HepG2 (cell line): ENCODE measurements around the gene MIA2. TPM values are rescaled to one million over a fixed set of nuclear protein-coding genes. Genes with fewer than 3 reads are reported as not detected.

ENCODE experiments used
- ATAC-seq: fragments of 200-7000 bp; cut with Tn5 transposase; 3 replicates; pipeline ENCODE4 v1.9.1; 2020; ENCODE audit warnings: mild to moderate bottlenecking, moderate library complexity
- BruUV-seq: library from RNA; stranded (reverse); fragments of 400-500 nt; replicated peaks from 2 replicates; lab custom pipeline; 2021; lab: Mats Ljungman, UMichigan
- CTCF ChIA-PET: fragments of 300-600 bp; formaldehyde crosslinking; extraction: SDS; loops from one replicate; lab custom pipeline; 2021; ENCODE audit warnings: low total read pairs, inconsistent platforms, low intra/inter-chr PET ratio; lab: Yijun Ruan, JAX
- POLR2A ChIA-PET: fragments of 350-600 bp; sonication (Branson Sonifier 250); formaldehyde crosslinking; loops from one replicate; lab custom pipeline; 2020; ENCODE audit warnings: antibody characterized with exemption, inconsistent platforms; lab: Yijun Ruan, JAX
- DNase-seq: peaks from one replicate; pipeline ENCODE4 v3.0.0-alpha.2; 2015; ENCODE audit warnings: low spot score
- FAIRE-seq: peaks from 3 replicates; lab custom pipeline; 2011; peaks lifted over from hg19 to GRCh38; lab: Jason Lieb, UNC
- H2AFZ ChIP-seq: one replicate; pipeline ENCODE4 v1.6.1; 2011; ENCODE audit warnings: low read length, inconsistent platforms
- H3K27ac ChIP-seq: fragments of 300-600 bp; 3 replicates; pipeline ENCODE4 v1.8.0; 2011; ENCODE audit warnings: mixed run types, mild to moderate bottlenecking, mixed read lengths, low read length, inconsistent platforms; ENCODE audit not compliant: insufficient read depth; ENCODE audit errors: extremely low read length
- H3K27me3 ChIP-seq, 2 experiments: fragments of 200-600 bp in 1 of 2; 2 replicates in 1 of 2; 3 replicates in 1 of 2; pipeline versions ENCODE4 v1.6.0 to v1.8.0; 2011; ENCODE audit warnings: low read length in 2 of 2, mild to moderate bottlenecking in 2 of 2, moderate library complexity in 2 of 2, inconsistent platforms in 1 of 2; ENCODE audit not compliant: insufficient read depth in 2 of 2, control insufficient read depth in 1 of 2
- H3K36me3 ChIP-seq, 2 experiments: fragments of 200-600 bp in 1 of 2; replicated peaks in 1 of 2; 2 replicates in 1 of 2; 3 replicates in 1 of 2; pipeline versions ENCODE4 v1.5.1 to v1.8.0; 2011; ENCODE audit warnings: low read length in 2 of 2, inconsistent platforms in 1 of 2; ENCODE audit not compliant: insufficient read depth in 2 of 2, control insufficient read depth in 1 of 2
- H3K4me1 ChIP-seq: 2 replicates; pipeline ENCODE4 v1.5.1; 2012; ENCODE audit warnings: low read length, inconsistent platforms; ENCODE audit not compliant: insufficient read depth
- H3K4me2 ChIP-seq: 2 replicates; pipeline ENCODE4 v1.6.0; 2011; ENCODE audit warnings: low read depth, low read length, inconsistent platforms
- H3K4me3 ChIP-seq, 3 experiments: fragments of 200-600 bp in 1 of 3; sonication (generic), shearing (Covaris generic) in 1 of 3; replicated peaks in 1 of 3; 2 replicates each; pipeline ENCODE4 v1.5.1; 2011 to 2016; ENCODE audit warnings: low read length in 3 of 3, inconsistent platforms in 2 of 3, low read depth in 2 of 3, mild to moderate bottlenecking in 2 of 3, control low read depth in 1 of 3, mixed read lengths in 1 of 3; ENCODE audit not compliant: insufficient read depth in 1 of 3
- H3K79me2 ChIP-seq: one replicate; pipeline ENCODE4 v1.6.1; 2011; ENCODE audit warnings: low read length, inconsistent platforms; ENCODE audit not compliant: insufficient read depth
- H3K9ac ChIP-seq: 2 replicates; pipeline ENCODE4 v1.6.0; 2011; ENCODE audit warnings: mild to moderate bottlenecking, low read depth, low read length, inconsistent platforms; ENCODE audit not compliant: insufficient read depth
- H3K9me3 ChIP-seq: 2 replicates; pipeline ENCODE4 v1.5.1; 2012; ENCODE audit warnings: mild to moderate bottlenecking, low read length
- H4K20me1 ChIP-seq: 2 replicates; pipeline ENCODE4 v1.6.0; 2011; ENCODE audit warnings: inconsistent platforms, mild to moderate bottlenecking, low read length, moderate library complexity; ENCODE audit not compliant: insufficient read depth
- HNF4A ChIP-seq: sonication (generic); formaldehyde crosslinking; IDR thresholded peaks from 2 replicates; pipeline ENCODE4 v1.4.0; 2020; ENCODE audit warnings: missing genetic modification reagents
- HNRNPLL ChIP-seq: fragments of 200-400 bp; formaldehyde crosslinking; IDR thresholded peaks from 2 replicates; pipeline ENCODE4 v1.6.1; 2017; ENCODE audit warnings: mild to moderate bottlenecking, low read depth, low read length; ENCODE audit not compliant: poor library complexity, severe bottlenecking
- IRX3 ChIP-seq: sonication (generic); formaldehyde crosslinking; IDR thresholded peaks from 2 replicates; pipeline ENCODE4 v1.8.1; 2023; ENCODE audit warnings: mild to moderate bottlenecking, low read depth, missing genetic modification reagents, borderline replicate concordance
- MEIS1 ChIP-seq: sonication (generic); formaldehyde crosslinking; IDR thresholded peaks from 2 replicates; pipeline ENCODE4 v1.9.0; 2021; ENCODE audit warnings: mild to moderate bottlenecking, missing genetic modification reagents, moderate library complexity, borderline replicate concordance
- MEIS2 ChIP-seq: sonication (generic); formaldehyde crosslinking; IDR thresholded peaks from 2 replicates; pipeline ENCODE4 v1.9.0; 2021; ENCODE audit warnings: mild to moderate bottlenecking, missing genetic modification reagents
- RBM22 ChIP-seq: fragments of 200-400 bp; formaldehyde crosslinking; optimal IDR thresholded peaks from 2 replicates; pipeline ENCODE3; 2017; ENCODE audit warnings: mild to moderate bottlenecking, low read length, moderate library complexity
- TARDBP ChIP-seq: sonication (generic); formaldehyde crosslinking; IDR thresholded peaks from 2 replicates; pipeline ENCODE4 v1.8.0; 2022; ENCODE audit warnings: mild to moderate bottlenecking, missing genetic modification reagents
- ZFP36 ChIP-seq: fragments of 150-350 bp; IDR thresholded peaks from 2 replicates; pipeline ENCODE4 v1.6.1; 2018; ENCODE audit warnings: borderline replicate concordance, low read length, low read depth; ENCODE audit not compliant: partially characterized antibody
- ZNF10 ChIP-seq: sonication (generic); formaldehyde crosslinking; IDR thresholded peaks from 2 replicates; pipeline ENCODE4 v1.4.0; 2020; ENCODE audit warnings: mild to moderate bottlenecking, low read depth, missing genetic modification reagents, borderline replicate concordance
- ZNF274 ChIP-seq: sonication (generic); formaldehyde crosslinking; IDR thresholded peaks from 2 replicates; pipeline ENCODE4 v1.5.1; 2020; ENCODE audit warnings: mild to moderate bottlenecking, missing genetic modification reagents
- ZNF44 ChIP-seq: sonication (generic); formaldehyde crosslinking; IDR thresholded peaks from 2 replicates; pipeline ENCODE4 v1.5.1; 2020; ENCODE audit warnings: mild to moderate bottlenecking, missing genetic modification reagents
- WGBS: methylation state at CpG from one replicate; pipeline ENCODE4 v1.1.6; 2017; ENCODE audit warnings: low lambda C conversion rate; 5-methylcytosine and 5-hydroxymethylcytosine counted together
- in situ Hi-C: cut with HindIII; loops from 2 replicates; pipeline ENCODE4 v1.10.0; 2017; ENCODE audit warnings: low pct_unique_long_range_greater_than_20kb; ENCODE audit not compliant: extremely low pct_ligation_motif_present
- intact Hi-C: fragments of 100-400 bp; cut with micrococcal nuclease; formaldehyde crosslinking; loops from one replicate; pipeline ENCODE4 v1.10.0; 2022; ENCODE audit not compliant: unreplicated experiment
- polyA plus RNA-seq, 8 experiments: library from polyadenylated mRNA; depleted of rRNA in 3 of 8; stranded (reverse) in 7 of 8; unstranded in 1 of 8; fragments of >200 nt; fragmentation: Illumina TruSeq in 4 of 8; extraction: Trizol in 4 of 8; gene quantifications; 2 replicates each; pipeline versions ENCODE4 v1.2.1 to v1.2.3, GENCODE V29; 2011 to 2016; ENCODE audit warnings: low read depth in 4 of 8, missing spikeins in 1 of 8, mixed read lengths in 1 of 8; ENCODE audit not compliant: insufficient read depth in 1 of 8
- total RNA-seq, 5 experiments: library from RNA; depleted of rRNA; stranded (reverse); fragments of >200 nt; fragmentation: Illumina TruSeq; extraction: Trizol; gene quantifications; 2 replicates each; pipeline ENCODE4 v1.2.3, GENCODE V29; 2016; ENCODE audit warnings: low read depth in 1 of 5
- TF ChIP-seq, protein P1 (sequence below): sonication (generic); formaldehyde crosslinking; IDR thresholded peaks from 2 replicates; pipeline ENCODE4 v1.5.1; 2020; ENCODE audit warnings: mild to moderate bottlenecking, missing genetic modification reagents, borderline replicate concordance
- TF ChIP-seq, protein P2 (sequence below): sonication (generic); IDR thresholded peaks from 2 replicates; pipeline ENCODE4 v1.6.1; 2016; ENCODE audit warnings: low read depth, borderline replicate concordance
- TF ChIP-seq, protein P3 (sequence below): IDR thresholded peaks from 2 replicates; pipeline ENCODE4 v1.6.1; 2016; ENCODE audit warnings: low read depth, control low read depth
- TF ChIP-seq, protein P4 (sequence below): sonication (generic); formaldehyde crosslinking; IDR thresholded peaks from 2 replicates; pipeline ENCODE4 v1.4.0; 2020; ENCODE audit warnings: missing genetic modification reagents, borderline replicate concordance
- TF ChIP-seq, protein P5 (sequence below): sonication (generic); formaldehyde crosslinking; IDR thresholded peaks from 2 replicates; pipeline ENCODE4 v1.4.0; 2020; ENCODE audit warnings: missing genetic modification reagents

MIA2 gene
- total and polyA plus RNA-seq, 2 of the 13 experiments (the other 11 are each of a cell fraction or from before 2014, with no cell fraction given) = 134 to 158 TPM

DNA sequence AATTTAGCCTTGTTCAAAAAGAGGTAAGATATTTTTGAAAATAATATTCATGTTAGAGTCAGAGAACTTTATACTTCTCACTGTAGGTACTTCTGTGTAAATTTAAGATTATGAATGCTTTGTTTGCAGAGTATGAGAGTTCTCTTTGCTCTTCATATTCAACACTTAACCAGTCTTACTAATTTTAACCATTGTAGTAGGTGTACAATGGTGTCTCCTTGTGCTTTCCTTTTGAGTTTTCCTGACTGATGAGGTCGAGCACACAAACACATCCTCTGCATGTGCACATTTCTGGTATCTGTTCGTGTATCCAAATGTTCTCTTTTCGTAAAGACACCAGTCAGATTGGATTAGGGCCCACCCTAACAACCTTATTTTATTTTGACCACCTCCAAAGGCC, 45.8 kb downstream of the MIA2 start:
- Histone ChIP-seq H3K9me3 (no peaks in the 10 kb centered on the region), H3K27ac (no peak overlapping the region), H3K4me2 (no peak overlapping the region), H3K4me3 (no peak overlapping the region), H3K9ac (no peak overlapping the region), H3K36me3 (peaks cover 15 to 63% of the 10 kb centered on the region in 2 experiments), H3K79me2 (peaks cover 78% of the 10 kb centered on the region), H2AFZ (no peak overlapping the region), H4K20me1 (peaks cover 10% of the 10 kb centered on the region; the same call in 1 of the 2 replicates), H3K27me3 (no peaks in the 10 kb centered on the region), H3K4me1 (peaks cover 24% of the 10 kb centered on the region)
- ChIA-PET CTCF (no interaction called here), POLR2A (no interaction called here)
- in situ Hi-C loops (no loop called here), intact Hi-C loops (no loop called here)
- no TSS peak for BruUV-seq
- FAIRE-seq = no peak
- DNase-seq = no peak
- 95% methylated on average over 3 of the region's 3 CpGs for WGBS
- no peak for ATAC-seq
- no peak for TF ChIP-seq IRX3 (CRISPR knock-in tag)
- no peak for TF ChIP-seq ZFP36
- TF ChIP-seq, protein P1, sequence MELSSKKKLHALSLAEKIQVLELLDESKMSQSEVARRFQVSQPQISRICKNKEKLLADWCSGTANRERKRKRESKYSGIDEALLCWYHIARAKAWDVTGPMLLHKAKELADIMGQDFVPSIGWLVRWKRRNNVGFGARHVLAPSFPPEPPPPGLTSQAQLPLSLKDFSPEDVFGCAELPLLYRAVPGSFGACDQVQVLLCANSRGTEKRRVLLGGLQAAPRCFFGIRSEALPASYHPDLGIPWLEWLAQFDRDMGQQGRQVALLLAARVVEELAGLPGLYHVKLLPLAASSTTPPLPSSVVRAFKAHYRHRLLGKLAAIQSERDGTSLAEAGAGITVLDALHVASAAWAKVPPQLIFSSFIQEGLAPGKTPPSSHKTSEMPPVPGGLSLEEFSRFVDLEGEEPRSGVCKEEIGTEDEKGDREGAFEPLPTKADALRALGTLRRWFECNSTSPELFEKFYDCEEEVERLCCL = no peak
- TF ChIP-seq RBM22 = peak; percentile 84
- TF ChIP-seq, protein P2, sequence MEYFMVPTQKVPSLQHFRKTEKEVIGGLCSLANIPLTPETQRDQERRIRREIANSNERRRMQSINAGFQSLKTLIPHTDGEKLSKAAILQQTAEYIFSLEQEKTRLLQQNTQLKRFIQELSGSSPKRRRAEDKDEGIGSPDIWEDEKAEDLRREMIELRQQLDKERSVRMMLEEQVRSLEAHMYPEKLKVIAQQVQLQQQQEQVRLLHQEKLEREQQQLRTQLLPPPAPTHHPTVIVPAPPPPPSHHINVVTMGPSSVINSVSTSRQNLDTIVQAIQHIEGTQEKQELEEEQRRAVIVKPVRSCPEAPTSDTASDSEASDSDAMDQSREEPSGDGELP = no peak
- TF ChIP-seq ZNF10 (CRISPR knock-in tag) = no peak
- TF ChIP-seq MEIS1 (CRISPR knock-in tag) = 0 out of 2 replicates have a peak, but pooled peaks have one; percentile 25
- no peak for TF ChIP-seq ZNF274
- no peak for TF ChIP-seq HNF4A (CRISPR knock-in tag)
- TF ChIP-seq ZNF44 = no peak
- no peak for TF ChIP-seq TARDBP (CRISPR knock-in tag)
- TF ChIP-seq, protein P3, sequence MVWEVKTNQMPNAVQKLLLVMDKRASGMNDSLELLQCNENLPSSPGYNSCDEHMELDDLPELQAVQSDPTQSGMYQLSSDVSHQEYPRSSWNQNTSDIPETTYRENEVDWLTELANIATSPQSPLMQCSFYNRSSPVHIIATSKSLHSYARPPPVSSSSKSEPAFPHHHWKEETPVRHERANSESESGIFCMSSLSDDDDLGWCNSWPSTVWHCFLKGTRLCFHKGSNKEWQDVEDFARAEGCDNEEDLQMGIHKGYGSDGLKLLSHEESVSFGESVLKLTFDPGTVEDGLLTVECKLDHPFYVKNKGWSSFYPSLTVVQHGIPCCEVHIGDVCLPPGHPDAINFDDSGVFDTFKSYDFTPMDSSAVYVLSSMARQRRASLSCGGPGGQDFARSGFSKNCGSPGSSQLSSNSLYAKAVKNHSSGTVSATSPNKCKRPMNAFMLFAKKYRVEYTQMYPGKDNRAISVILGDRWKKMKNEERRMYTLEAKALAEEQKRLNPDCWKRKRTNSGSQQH (CRISPR knock-in tag) = no peak
- TF ChIP-seq MEIS2 (CRISPR knock-in tag) = no peak
- TF ChIP-seq, protein P4, sequence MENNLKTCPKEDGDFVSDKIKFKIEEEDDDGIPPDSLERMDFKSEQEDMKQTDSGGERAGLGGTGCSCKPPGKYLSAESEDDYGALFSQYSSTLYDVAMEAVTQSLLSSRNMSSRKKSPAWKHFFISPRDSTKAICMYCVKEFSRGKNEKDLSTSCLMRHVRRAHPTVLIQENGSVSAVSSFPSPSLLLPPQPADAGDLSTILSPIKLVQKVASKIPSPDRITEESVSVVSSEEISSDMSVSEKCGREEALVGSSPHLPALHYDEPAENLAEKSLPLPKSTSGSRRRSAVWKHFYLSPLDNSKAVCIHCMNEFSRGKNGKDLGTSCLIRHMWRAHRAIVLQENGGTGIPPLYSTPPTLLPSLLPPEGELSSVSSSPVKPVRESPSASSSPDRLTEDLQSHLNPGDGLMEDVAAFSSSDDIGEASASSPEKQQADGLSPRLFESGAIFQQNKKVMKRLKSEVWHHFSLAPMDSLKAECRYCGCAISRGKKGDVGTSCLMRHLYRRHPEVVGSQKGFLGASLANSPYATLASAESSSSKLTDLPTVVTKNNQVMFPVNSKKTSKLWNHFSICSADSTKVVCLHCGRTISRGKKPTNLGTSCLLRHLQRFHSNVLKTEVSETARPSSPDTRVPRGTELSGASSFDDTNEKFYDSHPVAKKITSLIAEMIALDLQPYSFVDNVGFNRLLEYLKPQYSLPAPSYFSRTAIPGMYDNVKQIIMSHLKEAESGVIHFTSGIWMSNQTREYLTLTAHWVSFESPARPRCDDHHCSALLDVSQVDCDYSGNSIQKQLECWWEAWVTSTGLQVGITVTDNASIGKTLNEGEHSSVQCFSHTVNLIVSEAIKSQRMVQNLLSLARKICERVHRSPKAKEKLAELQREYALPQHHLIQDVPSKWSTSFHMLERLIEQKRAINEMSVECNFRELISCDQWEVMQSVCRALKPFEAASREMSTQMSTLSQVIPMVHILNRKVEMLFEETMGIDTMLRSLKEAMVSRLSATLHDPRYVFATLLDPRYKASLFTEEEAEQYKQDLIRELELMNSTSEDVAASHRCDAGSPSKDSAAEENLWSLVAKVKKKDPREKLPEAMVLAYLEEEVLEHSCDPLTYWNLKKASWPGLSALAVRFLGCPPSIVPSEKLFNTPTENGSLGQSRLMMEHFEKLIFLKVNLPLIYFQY (CRISPR knock-in tag) = no peak
- TF ChIP-seq, protein P5, sequence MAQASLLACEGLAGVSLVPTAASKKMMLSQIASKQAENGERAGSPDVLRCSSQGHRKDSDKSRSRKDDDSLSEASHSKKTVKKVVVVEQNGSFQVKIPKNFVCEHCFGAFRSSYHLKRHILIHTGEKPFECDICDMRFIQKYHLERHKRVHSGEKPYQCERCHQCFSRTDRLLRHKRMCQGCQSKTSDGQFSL (CRISPR knock-in tag) = no peak
- TF ChIP-seq HNRNPLL = no peak
